HG03378 (cell line): ENCODE data around the gene HIF1A.
"Not testable (repeated sequence)": the region's sequence is repeated elsewhere in the genome, so short reads cannot be mapped to it uniquely, and the experiment has no call there.

ENCODE experiments used
- ATAC-seq: cut with Tn5 transposase; IDR thresholded peaks from one replicate; pipeline ENCODE4 v1.9.1; 2021; ENCODE audit warnings: mild to moderate bottlenecking, moderate library complexity; ENCODE audit not compliant: unreplicated experiment

Gene HIF1A

GRCh38 chr14:61744238-61744637, 48.9 kb downstream of the HIF1A start:
- no peak for ATAC-seq

- ATAC-seq: not testable (repeated sequence)
Measured at GRCh38 chr14:61746346-61746745, 51.0 kb downstream of the HIF1A start.

GRCh38 chr14:61746881-61747280, 51.6 kb downstream of the HIF1A start:
- no peak for ATAC-seq

- no peak for ATAC-seq
Measured at GRCh38 chr14:61747342-61747741, 52.0 kb downstream of the HIF1A start.

- no peak for ATAC-seq
Measured at GRCh38 chr14:61749264-61749663, 54.0 kb downstream of the HIF1A start.

- no peak for ATAC-seq
Measured at GRCh38 chr14:61749867-61750266, 54.6 kb downstream of the HIF1A start.

GRCh38 chr14:61750708-61751474, 55.6 kb downstream of the HIF1A start:
- ATAC-seq: peak; percentile 92

- ATAC-seq: no peak
Measured at GRCh38 chr14:61751475-61751989, 56.2 kb downstream of the HIF1A start.

- ATAC-seq: peak; percentile 57
Measured at GRCh38 chr14:61752626-61753025, 57.3 kb downstream of the HIF1A start.

- ATAC-seq: no peak
Measured at GRCh38 chr14:61753631-61754030, 58.3 kb downstream of the HIF1A start.

GRCh38 chr14:61754627-61755381, 59.5 kb downstream of the HIF1A start:
- no peak for ATAC-seq

GRCh38 chr14:61755382-61755742, 60.0 kb downstream of the HIF1A start:
- not testable (repeated sequence) for ATAC-seq

GRCh38 chr14:61756135-61756534, 60.8 kb downstream of the HIF1A start:
- no peak for ATAC-seq

- no peak for ATAC-seq
Measured at GRCh38 chr14:61759878-61760277, 64.6 kb downstream of the HIF1A start.

GRCh38 chr14:61761557-61761956, 66.2 kb downstream of the HIF1A start:
- ATAC-seq: peak; percentile 2

- peak; percentile 96 for ATAC-seq
Measured at GRCh38 chr14:61761959-61762786, 66.9 kb downstream of the HIF1A start, which contains the start of gene SNAPC1. Gene SNAPC1 (plus strand): TSS chr14:61762420. CDS start chr14:61762461, 41 bp downstream.

- ATAC-seq: no peak
Measured at GRCh38 chr14:61764342-61765122, 69.2 kb downstream of the HIF1A start.

GRCh38 chr14:61765225-61765943, 70.1 kb downstream of the HIF1A start:
- no peak for ATAC-seq

GRCh38 chr14:61766151-61766550, 70.8 kb downstream of the HIF1A start:
- ATAC-seq: no peak

GRCh38 chr14:61768240-61768639, 72.9 kb downstream of the HIF1A start:
- ATAC-seq: no peak
